Immature natural killer cell (primary cell): ENCODE data around the gene MAPKAP1. TPM values are rescaled to one million over a fixed set of nuclear protein-coding genes. Genes with fewer than 3 reads are reported as not detected.
A peak's percentile ranks its signal among the peaks of the same experiment; 100 is the strongest.

Experiments
- DNase-seq, 3 donors: peaks; one replicate each; pipeline ENCODE4 v3.0.0; 2022; ENCODE audit warnings: mixed read lengths in 1 of 3
- H3K27ac Mint-ChIP-seq, 6 donors: one replicate each; pipeline ENCODE4 v1.8.0; 2020; ENCODE audit warnings: mixed read lengths in 6 of 6, mild to moderate bottlenecking in 5 of 6, inconsistent platforms in 4 of 6, moderate library complexity in 3 of 6
- H3K27me3 Mint-ChIP-seq, 3 donors: one replicate each; pipeline ENCODE4 v1.8.0; 2020 to 2021; ENCODE audit warnings: low read depth in 3 of 3, mild to moderate bottlenecking in 3 of 3, mixed read lengths in 3 of 3, moderate library complexity in 3 of 3, inconsistent platforms in 1 of 3
- H3K36me3 Mint-ChIP-seq, 3 donors: one replicate each; pipeline ENCODE4 v1.8.0; 2020; ENCODE audit warnings: mixed read lengths in 3 of 3, inconsistent platforms in 2 of 3, mild to moderate bottlenecking in 2 of 3
- H3K4me1 Mint-ChIP-seq, 2 donors: one replicate each; pipeline ENCODE4 v1.8.0; 2020; ENCODE audit warnings: inconsistent platforms in 2 of 2, mild to moderate bottlenecking in 2 of 2, mixed read lengths in 2 of 2, moderate library complexity in 1 of 2
- H3K4me3 Mint-ChIP-seq, 5 donors: one replicate each; pipeline ENCODE4 v1.8.0; 2020; ENCODE audit warnings: mild to moderate bottlenecking in 5 of 5, mixed read lengths in 5 of 5, inconsistent platforms in 3 of 5, moderate library complexity in 3 of 5
- H3K9me3 Mint-ChIP-seq, 6 donors: one replicate each; pipeline ENCODE4 v1.8.0; 2020; ENCODE audit warnings: mild to moderate bottlenecking in 6 of 6, mixed read lengths in 6 of 6, inconsistent platforms in 4 of 6, moderate library complexity in 3 of 6
- polyA plus RNA-seq, 3 donors: library from polyadenylated mRNA; unstranded; fragments of 300-500 nt; fragmentation: Illumina TruSeq; gene quantifications; one replicate each; pipeline ENCODE4 v1.2.3, GENCODE V29; 2021

MAPKAP1 gene
- polyA plus RNA-seq, 3 donors from 2014 or later: 56.9 to 75.1 (median 59.3) TPM

- H3K36me3 Mint-ChIP-seq: peaks cover 6 to 15% (median 8%) of the 10 kb centered on the region in 3 donors
- no peak overlapping the region for H3K4me3 Mint-ChIP-seq
- H3K27ac Mint-ChIP-seq: no peak overlapping the region
- no peaks in the 10 kb centered on the region for H3K27me3 Mint-ChIP-seq
- no peak for DNase-seq
- H3K4me1 Mint-ChIP-seq: peaks cover 14 to 25% of the 10 kb centered on the region in 2 donors
- H3K9me3 Mint-ChIP-seq: no peaks in the 10 kb centered on the region
Measured at GRCh38 chr9:125654121-125654520, 52.9 kb downstream of the MAPKAP1 start.

- H3K27me3 Mint-ChIP-seq: no peaks in the 10 kb centered on the region
- H3K27ac Mint-ChIP-seq: peak overlapping the region in 1 of 6 donors; percentile 36
- no peaks in the 10 kb centered on the region for H3K9me3 Mint-ChIP-seq
- no peak for DNase-seq
- peaks cover 15 to 30% of the 10 kb centered on the region in 2 donors for H3K4me1 Mint-ChIP-seq
- H3K4me3 Mint-ChIP-seq: no peak overlapping the region
- H3K36me3 Mint-ChIP-seq: peaks cover 6 to 15% (median 8%) of the 10 kb centered on the region in 3 donors
Measured at GRCh38 chr9:125653325-125653724, 53.7 kb downstream of the MAPKAP1 start.

- Mint-ChIP-seq H3K36me3 (peaks cover 5 to 15% (median 8%) of the 10 kb centered on the region in 3 donors), H3K4me3 (no peak overlapping the region), H3K9me3 (no peaks in the 10 kb centered on the region), H3K4me1 (peaks cover 18 to 35% of the 10 kb centered on the region in 2 donors), H3K27ac (peak overlapping the region in 3 of 6 donors; percentile 15 to 36 (median 17)), H3K27me3 (no peaks in the 10 kb centered on the region)
- no peak for DNase-seq
Measured at GRCh38 chr9:125652759-125653158, 54.2 kb downstream of the MAPKAP1 start.

- Mint-ChIP-seq H3K4me3 (no peak overlapping the region), H3K27ac (peak overlapping the region in 1 of 6 donors; percentile 20), H3K36me3 (peaks cover 4 to 15% (median 8%) of the 10 kb centered on the region in 3 donors), H3K27me3 (no peaks in the 10 kb centered on the region), H3K9me3 (no peaks in the 10 kb centered on the region), H3K4me1 (peaks cover 24 to 41% of the 10 kb centered on the region in 2 donors)
- no peak for DNase-seq
Measured at GRCh38 chr9:125652233-125652594, 54.8 kb downstream of the MAPKAP1 start.

GRCh38 chr9:125651576-125652232 lies 55.3 kb downstream of the MAPKAP1 start:
- DNase-seq: no peak
- peak overlapping the region in 1 of 6 donors; percentile 20 for H3K27ac Mint-ChIP-seq
- peaks cover 29 to 46% of the 10 kb centered on the region in 2 donors for H3K4me1 Mint-ChIP-seq
- H3K9me3 Mint-ChIP-seq: no peaks in the 10 kb centered on the region
- H3K27me3 Mint-ChIP-seq: no peaks in the 10 kb centered on the region
- H3K36me3 Mint-ChIP-seq: peaks cover 4 to 15% (median 8%) of the 10 kb centered on the region in 3 donors
- no peak overlapping the region for H3K4me3 Mint-ChIP-seq

GRCh38 chr9:125650271-125650737 lies 56.7 kb downstream of the MAPKAP1 start:
- H3K4me3 Mint-ChIP-seq: peak overlapping the region in 1 of 5 donors; percentile 19
- no peaks in the 10 kb centered on the region for H3K9me3 Mint-ChIP-seq
- peaks cover 41 to 58% of the 10 kb centered on the region in 2 donors for H3K4me1 Mint-ChIP-seq
- no peak for DNase-seq
- no peaks in the 10 kb centered on the region for H3K27me3 Mint-ChIP-seq
- H3K27ac Mint-ChIP-seq: peak overlapping the region; percentile 3 to 63 (median 29)
- peaks cover 4 to 15% (median 8%) of the 10 kb centered on the region in 3 donors for H3K36me3 Mint-ChIP-seq

- H3K27ac Mint-ChIP-seq: peak overlapping the region; percentile 3 to 63 (median 29)
Measured at GRCh38 chr9:125649826-125650225, 57.2 kb downstream of the MAPKAP1 start.

GRCh38 chr9:125649315-125649714 lies 57.7 kb downstream of the MAPKAP1 start:
- Mint-ChIP-seq H3K27me3 (no peaks in the 10 kb centered on the region), H3K36me3 (peaks cover 4 to 15% (median 8%) of the 10 kb centered on the region in 3 donors), H3K4me1 (peaks cover 49 to 66% of the 10 kb centered on the region in 2 donors), H3K4me3 (no peak overlapping the region), H3K27ac (peak overlapping the region in 3 of 6 donors; percentile 7 to 61 (median 24)), H3K9me3 (no peaks in the 10 kb centered on the region)
- no peak for DNase-seq

More at GRCh38 chr9:125649826-125650225, 57.2 kb downstream of the MAPKAP1 start:
- Mint-ChIP-seq H3K4me3 (peak overlapping the region in 1 of 5 donors; percentile 19), H3K4me1 (peaks cover 46 to 63% of the 10 kb centered on the region in 2 donors), H3K27me3 (no peaks in the 10 kb centered on the region), H3K36me3 (peaks cover 4 to 15% (median 8%) of the 10 kb centered on the region in 3 donors), H3K9me3 (no peaks in the 10 kb centered on the region)
- DNase-seq: no peak

GRCh38 chr9:125648294-125648693 lies 58.7 kb downstream of the MAPKAP1 start:
- H3K27ac Mint-ChIP-seq: peak overlapping the region in 5 of 6 donors; percentile 9 to 75 (median 55)
- no peaks in the 10 kb centered on the region for H3K9me3 Mint-ChIP-seq
- H3K27me3 Mint-ChIP-seq: no peaks in the 10 kb centered on the region
- DNase-seq: no peak
- H3K4me3 Mint-ChIP-seq: peak overlapping the region in 2 of 5 donors; percentile 25 to 33
- peaks cover 49 to 63% of the 10 kb centered on the region in 2 donors for H3K4me1 Mint-ChIP-seq
- H3K36me3 Mint-ChIP-seq: peaks cover 4 to 15% (median 8%) of the 10 kb centered on the region in 3 donors

GRCh38 chr9:125646621-125647100 lies 60.3 kb downstream of the MAPKAP1 start:
- peak overlapping the region; percentile 86 to 92 (median 87) for H3K4me3 Mint-ChIP-seq
- no peaks in the 10 kb centered on the region for H3K9me3 Mint-ChIP-seq
- peak overlapping the region; percentile 89 to 97 (median 94) for H3K27ac Mint-ChIP-seq
- H3K36me3 Mint-ChIP-seq: peaks cover 0 to 6% (median 4%) of the 10 kb centered on the region in 3 donors
- peaks cover 49 to 63% of the 10 kb centered on the region in 2 donors for H3K4me1 Mint-ChIP-seq
- H3K27me3 Mint-ChIP-seq: no peaks in the 10 kb centered on the region
- peak; percentile 14 to 35 (median 34) for DNase-seq

- DNase-seq: peak in 2 of 3 donors; percentile 2 to 6
- Mint-ChIP-seq H3K4me1 (peaks cover 49 to 63% of the 10 kb centered on the region in 2 donors), H3K9me3 (no peaks in the 10 kb centered on the region), H3K27me3 (no peaks in the 10 kb centered on the region), H3K36me3 (peaks cover 0 to 6% (median 4%) of the 10 kb centered on the region in 3 donors), H3K4me3 (peak overlapping the region; percentile 86 to 92 (median 87)), H3K27ac (peak overlapping the region; percentile 89 to 97 (median 94))
Measured at GRCh38 chr9:125646217-125646616, 60.8 kb downstream of the MAPKAP1 start.

- no peak for DNase-seq
- Mint-ChIP-seq H3K27me3 (peaks cover 0 to under 1% (median 0%) of the 10 kb centered on the region in 3 donors), H3K36me3 (peaks cover 0 to 2% (median 0%) of the 10 kb centered on the region in 3 donors), H3K9me3 (no peaks in the 10 kb centered on the region), H3K27ac (peak overlapping the region; percentile 20 to 85 (median 54)), H3K4me1 (peaks cover 42 to 58% of the 10 kb centered on the region in 2 donors), H3K4me3 (peak overlapping the region in 2 of 5 donors; percentile 37 to 41)
Measured at GRCh38 chr9:125644819-125645507, 62.0 kb downstream of the MAPKAP1 start.

GRCh38 chr9:125642311-125642710 lies 64.7 kb downstream of the MAPKAP1 start:
- no peak for DNase-seq
- peaks cover 27 to 48% of the 10 kb centered on the region in 2 donors for H3K4me1 Mint-ChIP-seq
- no peaks in the 10 kb centered on the region for H3K36me3 Mint-ChIP-seq
- H3K27me3 Mint-ChIP-seq: peaks cover 0 to 2% (median 1%) of the 10 kb centered on the region in 3 donors
- no peak overlapping the region for H3K27ac Mint-ChIP-seq
- no peak overlapping the region for H3K4me3 Mint-ChIP-seq
- H3K9me3 Mint-ChIP-seq: no peaks in the 10 kb centered on the region
